NCI-H2107 treated with DMSO at 0.1 percent for 48 hours (cell line): ENCODE measurements around the gene TTC9.
A peak's percentile ranks its signal among the peaks of the same experiment; 100 is the strongest.

Source experiments
- DNase-seq: peaks from one replicate; lab custom pipeline; 2025; ENCODE audit not compliant: unreplicated experiment; lab: John Stamatoyannopoulos, UW

TTC9 gene

GRCh38 chr14:70643967-70644366, 2.3 kb downstream of the TTC9 start:
- DNase-seq = no peak

- no peak for DNase-seq
Measured at GRCh38 chr14:70645892-70646291, 4.2 kb downstream of the TTC9 start.

DNA sequence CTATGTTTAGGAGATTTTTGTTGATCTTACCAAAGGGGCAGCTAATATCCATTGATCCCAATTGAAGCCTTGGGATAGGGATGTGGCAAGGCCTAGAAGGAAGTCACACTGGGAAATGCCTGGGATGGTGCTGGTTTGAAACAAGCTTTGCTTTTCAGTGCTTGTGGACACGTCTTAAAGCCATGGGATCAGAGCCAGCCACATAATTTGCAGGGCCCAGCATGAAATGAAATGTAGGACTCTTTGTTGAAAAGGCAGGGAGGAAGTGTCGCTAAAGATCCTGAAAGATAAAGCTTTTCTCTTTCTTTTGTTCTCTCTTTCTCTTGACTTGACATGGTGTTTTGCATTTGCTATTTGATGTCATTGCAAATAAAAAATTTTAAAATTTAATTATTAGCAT, 5.0 kb downstream of the TTC9 start:
- no peak for DNase-seq

DNA sequence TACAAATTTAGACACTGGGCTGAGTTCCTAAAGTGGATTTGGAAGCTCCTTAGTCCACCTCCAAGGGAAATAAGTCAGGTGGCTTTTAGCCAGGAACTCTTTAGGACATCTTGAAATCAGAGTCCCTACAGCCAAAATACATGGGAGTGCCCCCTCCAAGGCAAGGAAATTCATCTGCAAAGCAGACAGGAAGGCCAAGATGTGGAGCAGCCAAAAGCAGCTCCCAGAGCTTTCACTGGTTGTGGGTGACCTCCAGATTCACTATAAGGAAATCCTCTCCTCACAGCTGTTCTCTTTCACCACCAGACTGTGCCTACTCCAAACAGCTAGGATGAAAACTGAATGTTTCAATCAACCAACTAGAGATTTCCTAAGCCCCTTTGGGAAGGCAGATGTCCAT, 6.6 kb downstream of the TTC9 start:
- DNase-seq = no peak

DNA sequence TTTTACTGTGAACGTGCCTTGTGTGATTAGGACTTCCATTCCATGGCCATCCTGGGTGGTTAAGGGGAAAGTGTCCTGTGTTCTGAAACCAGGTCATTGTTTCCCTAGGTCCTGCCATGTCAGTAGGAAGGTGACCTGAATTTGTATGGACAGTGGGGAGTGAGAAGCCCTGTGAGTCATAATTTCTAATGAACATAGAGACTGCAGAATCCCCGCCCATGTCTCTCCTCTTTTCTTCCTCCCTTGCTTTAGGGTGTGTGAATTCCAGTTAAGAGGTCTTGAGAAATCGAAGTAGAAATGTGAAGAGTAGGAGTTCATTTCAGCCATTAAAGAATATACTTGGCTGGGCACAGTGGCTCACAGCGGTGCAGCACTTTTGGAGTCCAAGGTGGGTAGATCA, 8.1 kb downstream of the TTC9 start:
- no peak for DNase-seq

DNA sequence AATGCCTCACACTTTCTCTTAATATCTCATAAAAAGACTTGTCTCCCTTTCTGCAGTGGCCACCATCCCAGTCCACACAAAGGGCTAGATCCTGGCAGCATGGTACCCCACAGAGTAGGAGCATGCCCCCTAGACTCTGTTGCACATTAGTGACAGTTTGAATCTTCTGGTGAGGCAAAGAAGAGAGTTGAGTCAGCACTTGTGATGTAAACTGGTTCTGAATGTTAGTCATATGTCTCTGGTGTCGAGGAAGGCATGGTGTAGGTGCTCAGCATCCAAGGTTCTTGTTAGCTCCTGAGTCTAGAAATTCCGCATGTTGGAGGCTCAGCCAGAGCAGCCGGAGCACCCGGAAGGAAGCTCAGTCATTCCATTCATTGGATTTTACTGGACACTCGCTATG, 9.8 kb downstream of the TTC9 start:
- DNase-seq = no peak

DNA sequence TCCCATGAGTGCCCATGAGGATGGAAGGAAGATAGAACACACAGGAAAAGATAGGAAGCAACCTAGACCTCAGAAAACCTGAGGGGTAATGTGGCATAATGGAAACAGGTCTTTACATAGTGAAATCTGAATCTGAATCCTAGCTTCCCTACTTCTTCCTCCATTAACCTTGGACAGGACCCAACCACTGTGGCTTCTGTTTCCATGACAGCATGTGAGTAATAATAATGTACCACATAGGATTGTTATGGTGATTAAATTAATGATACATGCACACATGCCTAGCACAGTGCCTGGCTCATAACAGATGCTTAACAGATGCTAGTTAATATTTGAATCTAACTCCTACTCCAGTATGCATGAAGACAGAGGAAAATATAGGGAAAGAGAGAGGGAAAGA, 11.2 kb downstream of the TTC9 start:
- no peak for DNase-seq

- DNase-seq = no peak
Measured at GRCh38 chr14:70653662-70654061, 11.9 kb downstream of the TTC9 start.

DNA sequence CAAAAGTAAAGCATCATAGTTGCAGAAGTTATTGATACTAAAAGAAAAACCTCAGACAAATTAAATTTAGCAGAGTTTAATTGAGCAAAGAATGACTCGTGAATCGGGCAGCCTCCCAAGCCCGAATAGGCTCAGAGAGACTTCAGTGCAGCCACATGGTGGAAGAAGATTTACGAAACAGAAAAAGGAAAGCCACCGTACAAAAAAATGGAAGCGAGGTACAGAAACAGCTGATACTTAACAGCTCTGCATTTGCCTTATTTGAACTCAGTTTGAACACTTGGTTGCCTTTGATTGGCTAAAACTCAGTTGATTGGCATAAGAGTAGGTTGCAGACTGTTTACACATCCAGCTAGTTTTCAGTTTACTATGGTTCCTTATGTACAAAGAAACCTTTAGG, 12.9 kb downstream of the TTC9 start:
- DNase-seq = no peak

GRCh38 chr14:70655110-70655826, 13.6 kb downstream of the TTC9 start:
- DNase-seq = no peak

DNA sequence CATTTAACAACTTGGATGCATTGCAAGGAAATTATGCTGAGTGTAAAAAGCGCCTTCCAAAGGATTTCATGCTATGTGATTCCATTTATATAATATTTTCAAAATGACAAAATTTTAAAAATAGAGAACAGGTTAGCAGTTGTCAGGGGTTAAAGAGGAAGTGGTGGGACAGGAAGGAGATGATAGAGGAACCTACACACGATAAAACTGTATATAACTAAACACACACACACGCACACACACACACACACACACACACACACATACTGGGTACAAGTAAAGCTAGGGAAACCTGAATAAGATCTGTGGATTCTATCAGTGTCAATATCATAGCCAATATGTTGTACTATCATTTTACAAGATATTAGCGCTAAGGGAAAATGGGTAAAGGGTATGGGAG, 17.2 kb downstream of the TTC9 start:
- DNase-seq = no peak

DNA sequence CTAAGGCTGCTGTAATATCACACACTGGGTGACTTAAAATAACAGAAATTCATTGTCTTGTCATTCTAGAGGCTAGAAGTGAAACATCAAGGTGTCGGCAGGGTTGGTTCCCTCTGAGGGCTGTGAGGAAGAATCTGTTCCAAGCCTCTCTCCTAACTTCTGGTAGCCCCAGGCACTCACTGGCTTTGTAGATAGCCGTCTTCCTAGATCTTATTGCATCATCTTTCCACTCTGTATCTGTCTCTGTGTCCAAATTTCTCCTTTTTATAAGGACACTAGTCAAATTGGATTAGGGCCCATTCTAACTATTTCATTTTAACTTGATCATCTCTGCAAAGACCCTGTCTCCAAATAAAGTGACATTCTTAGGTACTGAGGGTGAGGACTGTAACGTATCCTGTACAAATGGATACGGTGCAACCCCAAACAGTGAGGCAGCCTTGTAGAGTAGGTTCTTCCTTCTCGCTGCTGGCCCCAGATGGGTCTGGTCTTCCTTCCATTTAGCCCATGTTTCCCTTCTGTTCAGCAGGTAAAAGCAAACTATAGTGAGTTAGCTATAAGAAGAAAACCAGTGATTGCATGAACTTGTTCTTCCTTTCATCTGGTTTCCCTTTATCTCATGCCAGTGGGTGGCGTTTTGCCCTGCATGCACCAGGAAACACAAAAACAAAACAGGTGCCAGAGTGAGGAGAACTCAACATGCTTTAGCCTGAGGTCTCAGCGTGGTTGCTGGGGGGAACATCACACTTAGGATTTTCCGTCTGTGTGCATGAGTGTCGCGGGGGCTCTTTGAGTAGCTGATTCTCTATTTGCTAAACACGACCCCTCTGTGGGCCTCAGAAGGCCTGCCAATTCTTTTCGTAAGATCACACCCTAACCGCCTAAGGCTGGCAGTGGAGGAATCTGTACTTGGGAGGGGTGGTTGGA, 19.5 kb downstream of the TTC9 start:
- peak; percentile 20 for DNase-seq

DNA sequence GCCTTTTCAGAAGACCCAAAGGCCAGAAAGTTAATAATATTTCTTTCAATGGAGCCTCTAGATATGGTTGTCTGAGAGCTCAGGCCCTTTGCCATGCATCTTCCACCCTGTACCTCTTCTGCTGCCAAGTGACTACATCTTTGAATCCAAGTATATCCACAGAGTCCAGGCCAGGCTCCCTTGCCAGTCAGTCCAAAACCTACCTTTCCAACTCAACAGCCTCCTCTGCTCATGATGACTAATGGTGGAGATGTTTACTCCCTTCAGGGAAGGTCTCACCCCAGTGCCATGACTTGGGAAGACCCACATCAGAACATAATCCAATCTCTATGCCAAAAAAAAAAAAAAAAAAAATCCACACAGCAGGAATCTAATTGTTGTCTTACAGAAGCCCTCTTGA, 20.4 kb downstream of the TTC9 start:
- DNase-seq = no peak

- no peak for DNase-seq
Measured at GRCh38 chr14:70662816-70663215, 21.1 kb downstream of the TTC9 start.

GRCh38 chr14:70663707-70664179, 22.0 kb downstream of the TTC9 start:
- no peak for DNase-seq

DNA sequence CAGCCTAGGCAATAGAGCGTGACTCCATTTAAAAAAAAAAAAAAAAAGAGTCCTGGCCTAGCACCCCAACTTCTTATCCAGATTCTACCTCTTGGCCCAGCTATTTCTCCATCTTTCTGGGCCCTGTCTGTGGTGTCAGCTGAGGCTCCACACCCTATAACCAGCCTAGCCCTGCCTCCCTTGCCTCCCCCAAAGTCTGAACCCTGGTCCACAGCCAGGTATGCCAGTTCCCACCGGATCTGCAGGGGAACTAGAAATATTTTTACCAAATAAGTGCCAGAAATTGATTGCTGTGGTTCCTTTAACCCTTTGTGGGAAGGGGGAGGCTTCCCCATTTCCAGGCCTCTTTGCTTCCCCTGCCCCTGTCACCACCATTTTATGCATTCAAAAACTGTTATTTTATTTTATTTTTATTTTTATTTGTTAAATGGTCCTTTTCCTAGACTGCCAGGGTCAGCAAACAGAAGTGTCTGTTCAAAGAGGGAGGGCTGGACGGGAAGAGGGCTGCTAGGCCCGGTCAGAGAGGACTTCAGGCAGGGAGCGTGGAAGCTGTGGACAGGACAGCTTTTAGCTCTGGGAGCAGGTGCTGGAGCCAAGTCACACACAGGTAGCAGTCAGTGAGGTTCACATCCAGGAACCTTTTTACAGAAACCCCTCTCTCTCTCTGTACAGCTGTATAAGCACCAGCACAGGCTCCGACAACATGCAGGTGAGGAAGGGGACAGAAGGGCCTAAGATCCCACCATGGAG, 23.2 kb downstream of the TTC9 start:
- no peak for DNase-seq

- DNase-seq = peak; percentile 37
Measured at GRCh38 chr14:70665448-70666360, 24.0 kb downstream of the TTC9 start.

GRCh38 chr14:70666361-70666686, 24.6 kb downstream of the TTC9 start:
- DNase-seq = no peak

GRCh38 chr14:70670992-70671651, 29.4 kb downstream of the TTC9 start:
- DNase-seq = no peak
